H7 (cell line): ENCODE data around the gene ADCY9. TPM values are rescaled to one million over a fixed set of nuclear protein-coding genes. Genes with fewer than 3 reads are reported as not detected.
A peak's percentile ranks its signal among the peaks of the same experiment; 100 is the strongest.
"Not testable (repeated sequence)": the region's sequence is repeated elsewhere in the genome, so short reads cannot be mapped to it uniquely, and the experiment has no call there.

Experiments used
- DNase-seq: peaks from one replicate; pipeline ENCODE4 v3.0.0; 2012
- H3K27me3 ChIP-seq: 2 replicates; pipeline ENCODE4 v1.6.0; 2011; ENCODE audit warnings: mild to moderate bottlenecking, low read length; ENCODE audit not compliant: control insufficient read depth, insufficient read depth
- H3K36me3 ChIP-seq: replicated peaks from 2 replicates; pipeline ENCODE4 v1.5.1; 2011; ENCODE audit warnings: low read length; ENCODE audit not compliant: control insufficient read depth, insufficient read depth
- H3K4me3 ChIP-seq: 2 replicates; pipeline ENCODE4 v1.5.1; 2011; ENCODE audit warnings: low read depth, mild to moderate bottlenecking, control low read depth, low read length, moderate library complexity; ENCODE audit not compliant: insufficient read depth
- total RNA-seq: library from RNA; depleted of rRNA; stranded (reverse); fragments of >200 nt; shearing (Covaris generic); gene quantifications from 2 replicates; pipeline ENCODE4 v1.2.3, GENCODE V29; 2014

The ADCY9 gene
- total RNA-seq, 1 experiment from 2014 or later: 6.0 TPM

- DNase-seq: no peak
These were observed 164.1 kb downstream of the ADCY9 start for GRCh38 chr16:3951861-3952736.

GRCh38 chr16:3951380-3951779, 164.9 kb downstream of the ADCY9 start:
- H3K27me3 ChIP-seq, H3K4me3 ChIP-seq, DNase-seq, H3K36me3 ChIP-seq: not testable (repeated sequence)

More at GRCh38 chr16:3951861-3952736, 164.1 kb downstream of the ADCY9 start:
- Histone ChIP-seq H3K36me3 (no peaks in the 10 kb centered on the region), H3K4me3 (no peak overlapping the region), H3K27me3 (no peaks in the 10 kb centered on the region; the same call in 1 of the 2 replicates)

GRCh38 chr16:3950343-3951193, 165.7 kb downstream of the ADCY9 start:
- Histone ChIP-seq H3K4me3 (no peak overlapping the region), H3K27me3 (no peaks in the 10 kb centered on the region; the same call in 1 of the 2 replicates), H3K36me3 (no peaks in the 10 kb centered on the region)
- peak; percentile 15 for DNase-seq

GRCh38 chr16:3949946-3950342, 166.3 kb downstream of the ADCY9 start:
- peak; percentile 9 for DNase-seq
- no peaks in the 10 kb centered on the region for H3K36me3 ChIP-seq
- no peaks in the 10 kb centered on the region; the same call in 1 of the 2 replicates for H3K27me3 ChIP-seq
- no peak overlapping the region for H3K4me3 ChIP-seq

- no peaks in the 10 kb centered on the region for H3K36me3 ChIP-seq
- no peaks in the 10 kb centered on the region; the same call in 1 of the 2 replicates for H3K27me3 ChIP-seq
- no peak overlapping the region for H3K4me3 ChIP-seq
- DNase-seq: no peak
These were observed 167.0 kb downstream of the ADCY9 start for GRCh38 chr16:3949287-3949686.

GRCh38 chr16:3948378-3948995, 167.8 kb downstream of the ADCY9 start:
- no peaks in the 10 kb centered on the region for H3K36me3 ChIP-seq
- no peak for DNase-seq
- H3K27me3 ChIP-seq: no peaks in the 10 kb centered on the region
- no peak overlapping the region for H3K4me3 ChIP-seq

- peak; percentile 38 for DNase-seq
- H3K36me3 ChIP-seq: no peaks in the 10 kb centered on the region
- H3K4me3 ChIP-seq: no peak overlapping the region
- no peaks in the 10 kb centered on the region for H3K27me3 ChIP-seq
These were observed 169.6 kb downstream of the ADCY9 start for GRCh38 chr16:3946604-3947180.

GRCh38 chr16:3945751-3946603, 170.3 kb downstream of the ADCY9 start:
- peak; percentile 20 for DNase-seq
- Histone ChIP-seq H3K36me3 (no peaks in the 10 kb centered on the region), H3K27me3 (no peaks in the 10 kb centered on the region), H3K4me3 (no peak overlapping the region)

- DNase-seq, H3K4me3 ChIP-seq, H3K36me3 ChIP-seq: not testable (repeated sequence)
These were observed 171.8 kb downstream of the ADCY9 start for GRCh38 chr16:3944457-3944856.

GRCh38 chr16:3942146-3942545, 174.1 kb downstream of the ADCY9 start:
- not testable (repeated sequence) for H3K27me3 ChIP-seq, H3K36me3 ChIP-seq, DNase-seq, H3K4me3 ChIP-seq

More at GRCh38 chr16:3944457-3944856, 171.8 kb downstream of the ADCY9 start:
- not testable (repeated sequence) for H3K27me3 ChIP-seq

- Histone ChIP-seq H3K4me3 (peak overlapping the region; percentile 22), H3K27me3 (no peaks in the 10 kb centered on the region), H3K36me3 (no peaks in the 10 kb centered on the region)
- peak; percentile 97 for DNase-seq
These were observed 177.2 kb downstream of the ADCY9 start for GRCh38 chr16:3938843-3939624.

GRCh38 chr16:3938471-3938842, 177.8 kb downstream of the ADCY9 start:
- Histone ChIP-seq H3K27me3 (no peaks in the 10 kb centered on the region), H3K36me3 (no peaks in the 10 kb centered on the region), H3K4me3 (no peak overlapping the region)
- DNase-seq: no peak
